Thoracic aorta (tissue), 2 donors: ENCODE measurements around the gene PTPRN2. TPM values are rescaled to one million over a fixed set of nuclear protein-coding genes. Genes with fewer than 3 reads are reported as not detected.

Experiments used
- ATAC-seq: fragments of 150-250 bp; one replicate; pipeline ENCODE4 v1.8.0; 2017; ENCODE audit warnings: low read depth; ENCODE audit not compliant: insufficient number of reproducible peaks, low FRiP score
- DNase-seq: peaks from one replicate; pipeline ENCODE4 v3.0.0-alpha.2; 2020; ENCODE audit warnings: low spot score
- H3K27ac ChIP-seq, 2 donors: fragments of 200-600 bp; sonication (generic); 1 replicate in 1 of 2; 2 replicates in 1 of 2; pipeline ENCODE4 v1.5.1; 2016; ENCODE audit warnings: mild to moderate bottlenecking in 2 of 2, moderate library complexity in 2 of 2
- H3K27me3 ChIP-seq: fragments of 200-600 bp; sonication (generic); replicated peaks from 2 replicates; pipeline ENCODE4 v1.6.0; 2016; ENCODE audit warnings: mild to moderate bottlenecking; ENCODE audit not compliant: insufficient read depth
- H3K36me3 ChIP-seq: fragments of 200-600 bp; sonication (generic); one replicate; pipeline ENCODE4 v1.5.1; 2016
- H3K4me1 ChIP-seq, 2 donors: fragments of 200-600 bp; sonication (generic); 1 replicate in 1 of 2; 2 replicates in 1 of 2; pipeline versions ENCODE4 v1.5.1 to v1.6.0; 2016; ENCODE audit warnings: low read depth in 2 of 2, mild to moderate bottlenecking in 1 of 2; ENCODE audit not compliant: control insufficient read depth in 1 of 2
- H3K4me3 ChIP-seq: fragments of 200-600 bp; sonication (generic); 2 replicates; pipeline ENCODE4 v1.5.1; 2016; ENCODE audit warnings: mild to moderate bottlenecking
- H3K9me3 ChIP-seq: fragments of 200-600 bp; sonication (generic); 2 replicates; pipeline ENCODE4 v1.5.1; 2016
- CTCF ChIP-seq: fragments of 200-600 bp; sonication (generic); IDR thresholded peaks from one replicate; pipeline ENCODE4 v1.5.1; 2019; ENCODE audit warnings: antibody characterized with exemption
- total RNA-seq, 2 donors: library from RNA; depleted of rRNA; stranded (reverse); fragments of >200 nt; gene quantifications; one replicate each; pipeline versions ENCODE4 v1.1.0 to v1.2.3, GENCODE V29; 2016

Gene PTPRN2
- total RNA-seq, 2 donors from 2014 or later: 2.2 to 3.1 TPM

DNA sequence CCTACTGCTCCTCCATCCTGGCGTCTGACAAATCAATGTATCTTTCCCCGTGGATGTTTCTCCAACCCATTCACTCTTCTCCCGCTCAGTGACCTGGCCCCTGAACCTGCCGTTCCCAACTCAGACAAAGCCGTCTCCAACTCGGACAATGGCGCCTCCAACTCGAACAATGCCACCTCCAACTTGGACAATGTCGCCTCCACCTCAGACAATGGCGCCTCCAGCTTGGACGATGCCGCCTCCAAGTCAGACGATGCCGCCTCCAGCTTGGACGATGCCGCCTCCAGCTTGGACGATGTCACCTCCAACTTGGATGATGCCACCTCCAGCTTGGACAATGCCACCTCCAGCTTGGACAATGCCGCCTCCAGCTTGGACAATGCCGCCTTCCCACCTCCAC, 642.2 kb downstream of the PTPRN2 start:
- H3K36me3 ChIP-seq: no peaks in the 10 kb centered on the region
- H3K4me1 ChIP-seq: no peaks in the 10 kb centered on the region
- DNase-seq (no peak), ATAC-seq (no peak)
- TF ChIP-seq CTCF: no peak
- no peak overlapping the region for H3K27ac ChIP-seq
- peaks cover 6% of the 10 kb centered on the region for H3K9me3 ChIP-seq
- H3K4me3 ChIP-seq: no peak overlapping the region
- H3K27me3 ChIP-seq: no peaks in the 10 kb centered on the region

DNA sequence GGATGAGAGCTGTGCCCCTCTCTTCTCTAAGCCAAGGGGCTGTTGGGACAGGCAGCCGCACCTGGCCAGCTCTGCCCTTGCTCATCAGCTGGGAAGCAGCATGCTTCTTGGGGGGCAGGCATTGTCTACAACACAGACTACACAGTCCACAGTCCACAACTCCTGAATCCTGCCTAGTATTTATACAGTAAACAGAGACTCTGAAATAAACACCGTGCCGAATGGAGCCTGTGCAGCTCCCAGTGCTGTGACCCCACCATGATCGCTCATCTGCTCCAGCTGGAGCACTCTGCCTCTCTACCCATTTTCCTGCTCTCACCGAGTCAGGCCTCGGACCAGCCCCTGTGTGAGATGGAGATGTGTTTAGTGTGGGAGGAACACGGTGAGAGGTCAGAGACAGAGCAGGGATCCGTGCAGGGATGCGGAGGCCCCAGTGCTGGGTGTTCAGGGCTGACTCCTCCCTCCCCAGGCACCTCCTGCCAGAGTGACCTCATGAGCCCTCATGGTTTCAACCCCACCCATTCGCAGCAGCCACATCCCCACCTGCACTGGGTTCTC, 642.8 kb downstream of the PTPRN2 start:
- no peak overlapping the region for H3K27ac ChIP-seq
- no peak for TF ChIP-seq CTCF
- DNase-seq (no peak), ATAC-seq (no peak)
- no peaks in the 10 kb centered on the region for H3K27me3 ChIP-seq
- H3K36me3 ChIP-seq: no peaks in the 10 kb centered on the region
- H3K4me1 ChIP-seq: no peaks in the 10 kb centered on the region
- H3K4me3 ChIP-seq: no peak overlapping the region
- peaks cover 6% of the 10 kb centered on the region for H3K9me3 ChIP-seq

GRCh38 chr7:157944051-157944450, 643.6 kb downstream of the PTPRN2 start:
- no peak for TF ChIP-seq CTCF
- no peak for DNase-seq

DNA sequence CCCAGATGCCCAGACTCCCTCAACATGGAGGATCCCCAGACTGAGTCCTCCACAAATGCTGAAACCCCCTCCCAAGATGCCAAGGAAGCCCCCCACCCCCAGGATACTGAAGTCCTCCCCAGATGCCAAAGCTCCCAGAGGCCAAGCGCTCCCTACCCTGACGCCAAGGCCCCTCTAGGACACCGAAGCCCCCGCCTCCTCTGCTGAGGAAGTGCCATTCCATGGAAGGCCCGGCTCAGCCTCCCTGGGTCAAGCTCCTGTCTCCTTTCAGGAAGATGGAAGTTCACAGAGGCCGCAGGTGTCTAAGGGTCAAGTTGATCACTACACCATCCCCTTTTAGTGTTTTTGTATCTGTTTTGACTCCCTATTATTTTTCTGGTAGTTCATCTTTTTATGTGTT, 644.1 kb downstream of the PTPRN2 start:
- DNase-seq (no peak), ATAC-seq (no peak)
- Histone ChIP-seq H3K27ac (no peak overlapping the region), H3K27me3 (no peaks in the 10 kb centered on the region), H3K4me3 (no peak overlapping the region), H3K4me1 (no peaks in the 10 kb centered on the region), H3K9me3 (peaks cover 6% of the 10 kb centered on the region), H3K36me3 (no peaks in the 10 kb centered on the region)
- no peak for TF ChIP-seq CTCF

More at GRCh38 chr7:157944051-157944450, 643.6 kb downstream of the PTPRN2 start:
- Histone ChIP-seq H3K27ac (no peak overlapping the region), H3K27me3 (no peaks in the 10 kb centered on the region), H3K4me1 (no peaks in the 10 kb centered on the region), H3K9me3 (peaks cover 6% of the 10 kb centered on the region), H3K36me3 (no peaks in the 10 kb centered on the region), H3K4me3 (no peak overlapping the region)
- ATAC-seq: no peak

- Histone ChIP-seq H3K36me3 (no peaks in the 10 kb centered on the region), H3K27me3 (no peaks in the 10 kb centered on the region), H3K4me3 (no peak overlapping the region), H3K9me3 (no peaks in the 10 kb centered on the region), H3K4me1 (no peaks in the 10 kb centered on the region), H3K27ac (no peak overlapping the region)
- DNase-seq: no peak
- TF ChIP-seq CTCF: no peak
- no peak for ATAC-seq
These were observed 646.4 kb downstream of the PTPRN2 start for GRCh38 chr7:157941210-157941609.
